GM06990 (cell line): Measurements from ENCODE around the gene COL16A1.

Experiments
- DNase-seq: peaks from one replicate; pipeline ENCODE4 v3.0.0-alpha.2; 2011; ENCODE audit not compliant: insufficient read length; ENCODE audit errors: extremely low read depth
- H3K27me3 ChIP-seq: replicated peaks from 2 replicates; pipeline ENCODE4 v1.6.0; 2011; ENCODE audit warnings: low read length; ENCODE audit not compliant: control insufficient read depth, insufficient read depth
- H3K36me3 ChIP-seq: 2 replicates; pipeline ENCODE4 v1.5.1; 2011; ENCODE audit warnings: low read length; ENCODE audit not compliant: control insufficient read depth, insufficient read depth
- H3K4me3 ChIP-seq: replicated peaks from 2 replicates; pipeline ENCODE4 v1.5.1; 2011; ENCODE audit warnings: low read depth, mild to moderate bottlenecking, control low read depth, low read length
- TF ChIP-seq, protein P1 (sequence below): IDR thresholded peaks from 2 replicates; pipeline ENCODE4 v1.5.1; 2011; ENCODE audit warnings: low read length, control low read depth, mild to moderate bottlenecking, inconsistent platforms; ENCODE audit not compliant: insufficient read depth, poor library complexity, severe bottlenecking

Gene COL16A1

DNA sequence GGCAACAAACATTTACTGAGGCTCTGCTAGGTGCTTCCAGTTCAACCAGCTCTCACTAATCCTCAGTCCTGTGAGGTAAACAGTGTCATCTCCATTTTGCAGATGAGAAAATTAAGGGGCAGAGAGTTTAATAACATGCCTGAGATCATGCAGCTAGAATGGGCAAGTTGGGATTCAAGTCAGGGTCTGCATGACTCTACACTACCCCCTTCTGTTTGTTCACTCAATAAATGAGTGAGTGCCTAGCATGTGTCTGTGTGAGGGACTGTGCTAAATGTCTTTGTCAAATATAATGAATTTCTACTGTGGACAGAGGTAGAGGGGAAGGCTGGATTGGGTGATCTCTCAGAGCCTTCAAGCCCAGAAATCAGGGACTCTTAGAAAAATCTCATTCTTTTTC lies 63.6 kb downstream of the COL16A1 start:
- TF ChIP-seq, protein P1, sequence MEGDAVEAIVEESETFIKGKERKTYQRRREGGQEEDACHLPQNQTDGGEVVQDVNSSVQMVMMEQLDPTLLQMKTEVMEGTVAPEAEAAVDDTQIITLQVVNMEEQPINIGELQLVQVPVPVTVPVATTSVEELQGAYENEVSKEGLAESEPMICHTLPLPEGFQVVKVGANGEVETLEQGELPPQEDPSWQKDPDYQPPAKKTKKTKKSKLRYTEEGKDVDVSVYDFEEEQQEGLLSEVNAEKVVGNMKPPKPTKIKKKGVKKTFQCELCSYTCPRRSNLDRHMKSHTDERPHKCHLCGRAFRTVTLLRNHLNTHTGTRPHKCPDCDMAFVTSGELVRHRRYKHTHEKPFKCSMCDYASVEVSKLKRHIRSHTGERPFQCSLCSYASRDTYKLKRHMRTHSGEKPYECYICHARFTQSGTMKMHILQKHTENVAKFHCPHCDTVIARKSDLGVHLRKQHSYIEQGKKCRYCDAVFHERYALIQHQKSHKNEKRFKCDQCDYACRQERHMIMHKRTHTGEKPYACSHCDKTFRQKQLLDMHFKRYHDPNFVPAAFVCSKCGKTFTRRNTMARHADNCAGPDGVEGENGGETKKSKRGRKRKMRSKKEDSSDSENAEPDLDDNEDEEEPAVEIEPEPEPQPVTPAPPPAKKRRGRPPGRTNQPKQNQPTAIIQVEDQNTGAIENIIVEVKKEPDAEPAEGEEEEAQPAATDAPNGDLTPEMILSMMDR, result no peak
- H3K27me3 ChIP-seq, result no peaks in the 10 kb centered on the region

DNA sequence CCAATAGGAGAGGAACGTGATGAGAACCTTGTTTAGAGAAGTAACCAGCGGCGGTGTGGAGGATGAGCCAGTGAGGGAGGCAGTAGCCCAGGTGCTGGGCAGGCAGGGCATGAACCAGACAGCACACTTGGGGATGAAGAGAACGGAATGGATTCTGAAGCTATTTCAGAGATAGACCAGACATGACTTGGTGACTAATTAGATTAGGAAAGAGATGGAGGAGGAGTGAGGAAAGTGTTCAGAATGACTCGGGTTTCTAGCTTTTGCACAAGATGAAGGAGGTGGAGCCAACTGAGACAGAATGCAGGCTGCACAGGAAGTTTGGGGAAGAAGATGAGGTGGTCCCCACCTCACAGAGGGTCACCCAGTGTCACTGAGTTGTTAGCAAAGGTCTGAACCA lies 64.3 kb downstream of the COL16A1 start:
- TF ChIP-seq, protein P1, result no peak
- no peak overlapping the region for H3K4me3 ChIP-seq
- H3K36me3 ChIP-seq, result peaks cover 2% of the 10 kb centered on the region
- no peak for DNase-seq
- no peaks in the 10 kb centered on the region for H3K27me3 ChIP-seq

More for the DNA sequence above, 63.6 kb downstream of the COL16A1 start:
- Histone ChIP-seq H3K4me3 (no peak overlapping the region), H3K36me3 (peaks cover 2% of the 10 kb centered on the region)
- no peak for DNase-seq

DNA sequence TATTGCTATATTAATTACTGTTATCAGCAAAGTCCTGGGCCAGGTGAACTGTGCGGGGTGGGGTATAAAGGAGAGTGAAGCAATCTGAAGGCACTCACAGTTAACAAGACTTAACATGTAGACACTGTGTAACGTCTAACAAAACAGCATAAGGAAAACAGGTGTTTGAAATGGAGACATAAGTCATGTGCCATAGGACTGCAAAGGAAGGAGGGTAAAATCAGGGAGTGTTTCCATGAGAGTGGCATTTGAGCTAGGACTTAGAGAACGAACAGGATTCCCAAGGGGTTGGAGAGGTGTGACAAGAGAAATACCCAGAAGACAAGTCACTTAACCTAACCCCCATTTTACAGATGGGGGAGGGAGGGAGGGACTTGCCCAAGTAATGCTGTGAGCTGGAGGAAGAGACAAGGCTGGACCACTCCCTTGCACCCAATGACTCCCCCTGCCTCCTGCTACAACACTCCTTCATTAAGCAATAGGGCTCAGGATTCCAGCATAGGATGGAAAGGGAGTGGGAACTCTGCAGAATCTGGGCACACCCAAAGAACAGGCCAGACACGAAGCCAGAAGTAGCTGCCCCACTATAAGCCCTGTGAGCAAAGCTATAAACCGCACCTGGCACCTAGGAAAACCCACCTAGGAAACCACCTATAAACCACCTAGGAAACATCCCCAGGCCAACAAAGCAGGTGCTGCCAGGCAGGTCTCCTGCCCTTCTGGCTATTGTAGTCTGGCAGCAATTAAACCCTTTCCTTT lies 65.7 kb downstream of the COL16A1 start:
- TF ChIP-seq, protein P1, result no peak
- Histone ChIP-seq H3K27me3 (no peaks in the 10 kb centered on the region), H3K4me3 (no peak overlapping the region), H3K36me3 (peaks cover 5% of the 10 kb centered on the region)
- DNase-seq, result no peak

DNA sequence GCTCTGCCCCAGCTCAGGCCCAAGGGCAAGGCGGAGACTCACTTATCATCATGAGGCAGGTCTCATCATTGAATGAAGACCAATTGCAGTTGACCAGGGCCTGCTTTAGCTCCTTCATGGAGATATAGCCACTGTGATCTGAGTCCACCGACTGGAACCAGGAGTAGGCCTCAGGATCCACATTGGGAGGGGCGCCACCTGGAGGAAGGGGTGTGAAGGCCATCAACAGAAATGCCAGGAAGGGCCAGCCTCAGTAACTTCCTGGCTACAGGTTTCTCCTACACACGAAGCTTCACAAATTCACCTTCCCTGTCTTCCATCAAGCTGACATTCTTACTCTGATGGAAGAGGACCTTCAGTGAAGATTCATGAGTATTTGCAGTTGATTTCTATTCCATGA lies 70.7 kb downstream of the COL16A1 start:
- peaks cover 35% of the 10 kb centered on the region for H3K36me3 ChIP-seq
- H3K4me3 ChIP-seq, result no peak overlapping the region
- DNase-seq, result no peak
- TF ChIP-seq, protein P1, result peak; percentile 45
- no peaks in the 10 kb centered on the region for H3K27me3 ChIP-seq

DNA sequence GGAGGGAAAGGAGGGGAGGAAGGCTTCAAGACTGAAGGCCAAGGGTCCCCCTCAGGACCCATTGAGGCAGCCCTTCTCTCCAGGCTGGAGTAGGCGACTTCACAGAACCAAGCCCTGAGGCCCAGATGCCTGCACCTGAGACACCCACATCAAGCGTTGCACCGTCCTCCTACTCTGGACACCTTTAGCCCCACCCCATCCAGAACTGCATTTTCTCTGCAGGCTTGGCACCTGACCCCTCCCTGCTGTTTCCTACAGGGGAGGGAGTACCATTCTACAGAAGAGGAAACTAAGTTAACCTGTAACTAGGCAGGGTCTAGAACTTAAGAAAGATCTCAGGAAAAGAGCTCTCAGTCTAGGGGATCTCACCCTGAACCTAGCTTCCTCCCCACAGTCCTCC lies 71.2 kb downstream of the COL16A1 start:
- no peak for DNase-seq
- no peaks in the 10 kb centered on the region for H3K27me3 ChIP-seq
- TF ChIP-seq, protein P1, result no peak
- H3K4me3 ChIP-seq, result no peak overlapping the region
- peaks cover 39% of the 10 kb centered on the region for H3K36me3 ChIP-seq
